ENCODE measurements around the gene CLSTN3. TPM values are rescaled to one million over a fixed set of nuclear protein-coding genes. Genes with fewer than 3 reads are reported as not detected.

CLSTN3 gene
- total RNA-seq, 1 donor from 2014 or later: 14.8 TPM

DNA sequence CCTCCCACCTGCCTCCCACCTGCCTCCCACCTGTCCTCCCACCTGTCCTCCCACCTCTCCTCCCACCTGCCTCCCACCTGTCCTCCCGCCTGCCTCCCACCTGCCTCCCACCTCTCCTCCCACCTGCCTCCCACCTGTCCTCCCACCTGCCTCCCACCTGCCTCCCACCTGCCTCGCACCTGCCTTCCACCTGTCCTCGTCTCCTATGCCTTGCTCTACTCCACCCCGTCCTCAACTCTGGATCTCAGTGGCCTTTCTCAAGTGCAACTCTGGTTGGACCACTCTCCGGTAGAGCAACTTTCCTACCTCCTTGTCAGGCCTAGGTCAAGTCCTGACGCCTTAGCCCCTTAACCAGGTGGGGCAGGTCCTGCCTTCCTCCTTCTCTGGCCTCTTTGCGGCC is 30.0 kb downstream of the CLSTN3 start:
- H3K4me3 Mint-ChIP-seq: no peak overlapping the region
- ChIA-PET CTCF (no interaction called here), POLR2A (no interaction called here)
- TF ChIP-seq, protein P1, sequence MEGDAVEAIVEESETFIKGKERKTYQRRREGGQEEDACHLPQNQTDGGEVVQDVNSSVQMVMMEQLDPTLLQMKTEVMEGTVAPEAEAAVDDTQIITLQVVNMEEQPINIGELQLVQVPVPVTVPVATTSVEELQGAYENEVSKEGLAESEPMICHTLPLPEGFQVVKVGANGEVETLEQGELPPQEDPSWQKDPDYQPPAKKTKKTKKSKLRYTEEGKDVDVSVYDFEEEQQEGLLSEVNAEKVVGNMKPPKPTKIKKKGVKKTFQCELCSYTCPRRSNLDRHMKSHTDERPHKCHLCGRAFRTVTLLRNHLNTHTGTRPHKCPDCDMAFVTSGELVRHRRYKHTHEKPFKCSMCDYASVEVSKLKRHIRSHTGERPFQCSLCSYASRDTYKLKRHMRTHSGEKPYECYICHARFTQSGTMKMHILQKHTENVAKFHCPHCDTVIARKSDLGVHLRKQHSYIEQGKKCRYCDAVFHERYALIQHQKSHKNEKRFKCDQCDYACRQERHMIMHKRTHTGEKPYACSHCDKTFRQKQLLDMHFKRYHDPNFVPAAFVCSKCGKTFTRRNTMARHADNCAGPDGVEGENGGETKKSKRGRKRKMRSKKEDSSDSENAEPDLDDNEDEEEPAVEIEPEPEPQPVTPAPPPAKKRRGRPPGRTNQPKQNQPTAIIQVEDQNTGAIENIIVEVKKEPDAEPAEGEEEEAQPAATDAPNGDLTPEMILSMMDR (IDR thresholded peaks at IDR 0.05): no peak
- peaks cover 2% of the 10 kb centered on the region for H3K4me1 Mint-ChIP-seq
- intact Hi-C loops (cut with micrococcal nuclease): no loop called here
- peaks cover 14% of the 10 kb centered on the region for H3K27me3 Mint-ChIP-seq
- H3K36me3 Mint-ChIP-seq (ENCODE audit: low read depth): no peaks in the 10 kb centered on the region
- DNase-seq: no peak
- no peak overlapping the region for H3K27ac Mint-ChIP-seq
- no peak for ATAC-seq (ENCODE audit: low read depth)
- H3K9me3 Mint-ChIP-seq: no peaks in the 10 kb centered on the region

DNA sequence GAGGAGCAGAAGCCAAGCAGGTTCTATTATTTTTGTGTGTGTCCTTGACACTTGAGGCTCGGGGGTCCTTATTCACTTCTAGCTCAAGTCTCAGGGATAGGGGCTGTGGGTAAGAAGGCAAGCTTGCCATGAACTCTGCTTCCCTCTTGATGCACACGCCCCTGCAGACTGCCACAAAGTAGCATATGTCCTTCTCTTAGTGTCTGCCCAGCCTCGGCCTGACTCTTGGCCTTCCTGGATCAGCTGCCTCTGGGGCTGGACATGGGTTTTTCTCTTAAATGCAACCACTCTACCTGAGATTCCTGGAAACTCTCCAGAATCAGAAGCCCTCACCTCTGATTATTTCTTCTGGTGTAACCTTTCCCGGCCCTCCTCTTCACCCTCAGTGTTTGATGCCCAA is 31.2 kb downstream of the CLSTN3 start:
- Mint-ChIP-seq H3K27me3 (peaks cover 20% of the 10 kb centered on the region), H3K9me3 (no peaks in the 10 kb centered on the region), H3K4me3 (no peak overlapping the region), H3K27ac (no peak overlapping the region), H3K36me3 (ENCODE audit: low read depth) (no peaks in the 10 kb centered on the region), H3K4me1 (peaks cover 2% of the 10 kb centered on the region)
- TF ChIP-seq, protein P1 (IDR thresholded peaks at IDR 0.05): no peak
- CTCF ChIA-PET: no interaction called here
- intact Hi-C loops (cut with micrococcal nuclease): no loop called here
- DNase-seq (no peak), ATAC-seq (ENCODE audit: low read depth) (no peak)
- POLR2A ChIA-PET: no interaction called here

- POLR2A ChIA-PET: no interaction called here
- TF ChIP-seq, protein P1 (IDR thresholded peaks at IDR 0.05): no peak
- H3K27me3 Mint-ChIP-seq: peaks cover 20% of the 10 kb centered on the region
- CTCF ChIA-PET: no interaction called here
- H3K4me1 Mint-ChIP-seq: peaks cover 2% of the 10 kb centered on the region
- H3K4me3 Mint-ChIP-seq: no peak overlapping the region
- H3K27ac Mint-ChIP-seq: no peak overlapping the region
- DNase-seq (no peak), ATAC-seq (ENCODE audit: low read depth) (no peak)
- H3K9me3 Mint-ChIP-seq: no peaks in the 10 kb centered on the region
- no peaks in the 10 kb centered on the region for H3K36me3 Mint-ChIP-seq (ENCODE audit: low read depth)
- intact Hi-C loops (cut with micrococcal nuclease): no loop called here
Measured at GRCh38 chr12:7161811-7162210, 31.6 kb downstream of the CLSTN3 start.

GRCh38 chr12:7162691-7163114 is 32.5 kb downstream of the CLSTN3 start:
- Mint-ChIP-seq H3K27me3 (peaks cover 20% of the 10 kb centered on the region), H3K4me3 (no peak overlapping the region), H3K4me1 (peaks cover 2% of the 10 kb centered on the region), H3K9me3 (peaks cover 3% of the 10 kb centered on the region), H3K27ac (no peak overlapping the region), H3K36me3 (ENCODE audit: low read depth) (no peaks in the 10 kb centered on the region)
- ChIA-PET POLR2A (no interaction called here), CTCF (no interaction called here)
- TF ChIP-seq, protein P1 (IDR thresholded peaks at IDR 0.05): no peak
- intact Hi-C loops (cut with micrococcal nuclease): no loop called here
- DNase-seq (no peak), ATAC-seq (ENCODE audit: low read depth) (no peak)

- no peak for ATAC-seq (ENCODE audit: low read depth)
- intact Hi-C loops (cut with micrococcal nuclease): no loop called here
- peaks cover 2% of the 10 kb centered on the region for H3K36me3 Mint-ChIP-seq (ENCODE audit: low read depth)
- TF ChIP-seq, protein P1 (IDR thresholded peaks at IDR 0.05): no peak
- peaks cover 28% of the 10 kb centered on the region for H3K9me3 Mint-ChIP-seq
- ChIA-PET CTCF (no interaction called here), POLR2A (no interaction called here)
- H3K4me3 Mint-ChIP-seq: no peak overlapping the region
- no peaks in the 10 kb centered on the region for H3K4me1 Mint-ChIP-seq
- no peak for DNase-seq
- H3K27ac Mint-ChIP-seq: no peak overlapping the region
- peaks cover 24% of the 10 kb centered on the region for H3K27me3 Mint-ChIP-seq
Measured at GRCh38 chr12:7169951-7170350, 39.8 kb downstream of the CLSTN3 start.

Measured in activated B cell treated with CpG ODN at 0.5 μM for 24 hours (primary cell).